ENCODE measurements around the gene SH2D7. TPM values are rescaled to one million over a fixed set of nuclear protein-coding genes. Genes with fewer than 3 reads are reported as not detected.

SH2D7 gene
- total RNA-seq, 1 experiment from 2014 or later = not detected

DNA sequence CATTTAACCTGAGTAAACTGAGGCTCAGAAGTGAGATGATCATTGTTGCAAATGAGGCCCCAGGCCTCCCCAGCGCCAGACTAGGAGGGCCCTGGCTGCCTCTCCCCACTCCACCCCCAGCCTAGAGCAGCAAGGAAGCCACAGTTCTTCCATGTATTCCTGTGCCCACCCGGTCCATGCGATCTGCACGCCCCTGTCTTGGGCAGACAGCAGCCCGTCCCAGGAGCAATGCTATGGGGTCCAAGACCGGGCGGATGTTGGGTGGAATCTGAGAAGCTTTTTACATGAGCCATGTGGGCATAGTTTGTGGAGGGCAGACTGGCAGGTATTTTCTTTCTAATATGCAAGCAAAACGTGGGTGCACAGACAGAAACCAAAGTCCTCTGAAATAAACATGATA lies 15.1 kb downstream of the SH2D7 start:
- H3K27me3 Mint-ChIP-seq (ENCODE audit: unreplicated experiment) = no peaks in the 10 kb centered on the region
- TF ChIP-seq, protein P1, sequence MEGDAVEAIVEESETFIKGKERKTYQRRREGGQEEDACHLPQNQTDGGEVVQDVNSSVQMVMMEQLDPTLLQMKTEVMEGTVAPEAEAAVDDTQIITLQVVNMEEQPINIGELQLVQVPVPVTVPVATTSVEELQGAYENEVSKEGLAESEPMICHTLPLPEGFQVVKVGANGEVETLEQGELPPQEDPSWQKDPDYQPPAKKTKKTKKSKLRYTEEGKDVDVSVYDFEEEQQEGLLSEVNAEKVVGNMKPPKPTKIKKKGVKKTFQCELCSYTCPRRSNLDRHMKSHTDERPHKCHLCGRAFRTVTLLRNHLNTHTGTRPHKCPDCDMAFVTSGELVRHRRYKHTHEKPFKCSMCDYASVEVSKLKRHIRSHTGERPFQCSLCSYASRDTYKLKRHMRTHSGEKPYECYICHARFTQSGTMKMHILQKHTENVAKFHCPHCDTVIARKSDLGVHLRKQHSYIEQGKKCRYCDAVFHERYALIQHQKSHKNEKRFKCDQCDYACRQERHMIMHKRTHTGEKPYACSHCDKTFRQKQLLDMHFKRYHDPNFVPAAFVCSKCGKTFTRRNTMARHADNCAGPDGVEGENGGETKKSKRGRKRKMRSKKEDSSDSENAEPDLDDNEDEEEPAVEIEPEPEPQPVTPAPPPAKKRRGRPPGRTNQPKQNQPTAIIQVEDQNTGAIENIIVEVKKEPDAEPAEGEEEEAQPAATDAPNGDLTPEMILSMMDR (IDR thresholded peaks at IDR 0.05; ENCODE audit: unreplicated experiment) = no peak
- H3K4me3 Mint-ChIP-seq (ENCODE audit: low read depth, unreplicated experiment) = no peak overlapping the region
- no peaks in the 10 kb centered on the region for H3K9me3 Mint-ChIP-seq (ENCODE audit: low read depth, unreplicated experiment)
- CTCF ChIA-PET = interaction anchor here (1.1 to 3.8 kb wide), 8 partner anchors 39 to 205 kb away, joined by 4 to 40 read pairs (median 4); no protein-coding TSS in a partner anchor
- no TSS peak for BruUV-seq (replicated peaks)
- intact Hi-C loops (cut with micrococcal nuclease; ENCODE audit: unreplicated experiment) = no loop called here
- no peak for DNase-seq
- peaks cover 17% of the 10 kb centered on the region for H3K4me1 Mint-ChIP-seq (ENCODE audit: low read depth, unreplicated experiment)
- peaks cover 4% of the 10 kb centered on the region for H3K36me3 Mint-ChIP-seq (ENCODE audit: insufficient read depth, unreplicated experiment)
- H3K27ac Mint-ChIP-seq (ENCODE audit: unreplicated experiment) = no peak overlapping the region

GRCh38 chr15:78108300-78109084 lies 16.1 kb downstream of the SH2D7 start:
- Mint-ChIP-seq H3K9me3 (ENCODE audit: low read depth, unreplicated experiment) (no peaks in the 10 kb centered on the region), H3K27me3 (ENCODE audit: unreplicated experiment) (no peaks in the 10 kb centered on the region), H3K27ac (ENCODE audit: unreplicated experiment) (no peak overlapping the region), H3K4me3 (ENCODE audit: low read depth, unreplicated experiment) (no peak overlapping the region), H3K4me1 (ENCODE audit: low read depth, unreplicated experiment) (peaks cover 17% of the 10 kb centered on the region), H3K36me3 (ENCODE audit: insufficient read depth, unreplicated experiment) (peaks cover 4% of the 10 kb centered on the region)
- intact Hi-C loops (cut with micrococcal nuclease; ENCODE audit: unreplicated experiment) = loop anchor here (1.0 kb wide), 2 partner anchors 141 to 149 kb away; no protein-coding TSS in a partner anchor
- DNase-seq = peak; percentile 92
- CTCF ChIA-PET = interaction anchor here (0.5 to 3.8 kb wide), 30 partner anchors 9 to 358 kb away, joined by 3 to 40 read pairs (median 4); partner anchors contain the start of gene CIB2
- BruUV-seq (replicated peaks) = no TSS peak
- TF ChIP-seq, protein P1 (IDR thresholded peaks at IDR 0.05; ENCODE audit: unreplicated experiment) = peak; percentile 98

DNA sequence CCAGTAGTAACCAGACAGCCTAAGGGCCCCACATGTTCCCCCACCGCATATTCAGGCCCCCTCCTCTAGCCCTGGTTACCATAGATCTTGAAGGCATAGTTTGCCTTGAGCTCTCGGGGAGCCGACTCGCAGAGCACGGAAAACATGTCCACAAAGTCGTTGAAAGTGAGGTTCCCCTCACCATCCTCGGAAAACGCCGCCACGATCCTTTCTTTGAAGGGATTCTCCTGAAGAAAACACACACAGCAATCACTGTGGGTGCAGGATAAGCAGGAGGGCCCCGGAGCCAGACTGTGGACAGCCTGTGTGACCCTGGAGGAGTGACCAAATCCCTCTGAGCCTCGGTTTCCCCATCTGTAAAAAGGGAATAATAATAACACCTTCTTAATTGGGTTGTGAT lies 16.8 kb downstream of the SH2D7 start:
- TF ChIP-seq, protein P1 (IDR thresholded peaks at IDR 0.05; ENCODE audit: unreplicated experiment) = no peak
- no peak for DNase-seq
- no peak overlapping the region for H3K27ac Mint-ChIP-seq (ENCODE audit: unreplicated experiment)
- H3K36me3 Mint-ChIP-seq (ENCODE audit: insufficient read depth, unreplicated experiment) = peaks cover 4% of the 10 kb centered on the region
- H3K4me3 Mint-ChIP-seq (ENCODE audit: low read depth, unreplicated experiment) = no peak overlapping the region
- CTCF ChIA-PET = interaction anchor here (0.6 to 3.8 kb wide), 9 partner anchors 22 to 206 kb away, joined by 3 to 40 read pairs (median 5); partner anchors contain the start of gene CIB2
- intact Hi-C loops (cut with micrococcal nuclease; ENCODE audit: unreplicated experiment) = no loop called here
- no TSS peak for BruUV-seq (replicated peaks)
- H3K27me3 Mint-ChIP-seq (ENCODE audit: unreplicated experiment) = no peaks in the 10 kb centered on the region
- no peaks in the 10 kb centered on the region for H3K9me3 Mint-ChIP-seq (ENCODE audit: low read depth, unreplicated experiment)
- peaks cover 17% of the 10 kb centered on the region for H3K4me1 Mint-ChIP-seq (ENCODE audit: low read depth, unreplicated experiment)

DNA sequence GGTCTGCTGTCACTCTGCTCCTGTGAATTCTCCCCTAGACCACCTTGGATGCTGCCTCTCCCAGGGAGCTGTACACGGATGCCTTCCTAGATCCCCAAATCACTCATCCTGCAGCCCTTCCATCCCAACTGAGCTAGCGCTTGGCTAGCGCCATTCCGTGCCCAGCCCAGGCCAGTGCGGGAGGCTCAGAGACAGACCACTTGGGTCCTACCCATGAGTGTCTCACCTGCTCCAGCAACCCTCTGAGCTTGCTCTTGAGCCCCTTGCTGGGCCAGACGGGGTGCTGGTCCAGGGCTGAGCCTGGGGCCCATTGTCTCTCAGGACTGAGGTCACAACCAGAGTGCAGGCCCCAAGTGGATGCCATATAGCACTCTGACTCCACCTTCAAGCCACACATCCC lies 17.7 kb downstream of the SH2D7 start:
- no TSS peak for BruUV-seq (replicated peaks)
- peaks cover 17% of the 10 kb centered on the region for H3K4me1 Mint-ChIP-seq (ENCODE audit: low read depth, unreplicated experiment)
- TF ChIP-seq, protein P1 (IDR thresholded peaks at IDR 0.05; ENCODE audit: unreplicated experiment) = no peak
- no peak for DNase-seq
- H3K36me3 Mint-ChIP-seq (ENCODE audit: insufficient read depth, unreplicated experiment) = peaks cover 4% of the 10 kb centered on the region
- H3K4me3 Mint-ChIP-seq (ENCODE audit: low read depth, unreplicated experiment) = no peak overlapping the region
- no peaks in the 10 kb centered on the region for H3K9me3 Mint-ChIP-seq (ENCODE audit: low read depth, unreplicated experiment)
- CTCF ChIA-PET = interaction anchor here (3.8 kb wide), 1 partner anchor 143 kb away, joined by 30 read pairs; no protein-coding TSS in a partner anchor
- no peak overlapping the region for H3K27ac Mint-ChIP-seq (ENCODE audit: unreplicated experiment)
- intact Hi-C loops (cut with micrococcal nuclease; ENCODE audit: unreplicated experiment) = no loop called here
- no peaks in the 10 kb centered on the region for H3K27me3 Mint-ChIP-seq (ENCODE audit: unreplicated experiment)
